ENCODE data around the gene RXRA.

DNA sequence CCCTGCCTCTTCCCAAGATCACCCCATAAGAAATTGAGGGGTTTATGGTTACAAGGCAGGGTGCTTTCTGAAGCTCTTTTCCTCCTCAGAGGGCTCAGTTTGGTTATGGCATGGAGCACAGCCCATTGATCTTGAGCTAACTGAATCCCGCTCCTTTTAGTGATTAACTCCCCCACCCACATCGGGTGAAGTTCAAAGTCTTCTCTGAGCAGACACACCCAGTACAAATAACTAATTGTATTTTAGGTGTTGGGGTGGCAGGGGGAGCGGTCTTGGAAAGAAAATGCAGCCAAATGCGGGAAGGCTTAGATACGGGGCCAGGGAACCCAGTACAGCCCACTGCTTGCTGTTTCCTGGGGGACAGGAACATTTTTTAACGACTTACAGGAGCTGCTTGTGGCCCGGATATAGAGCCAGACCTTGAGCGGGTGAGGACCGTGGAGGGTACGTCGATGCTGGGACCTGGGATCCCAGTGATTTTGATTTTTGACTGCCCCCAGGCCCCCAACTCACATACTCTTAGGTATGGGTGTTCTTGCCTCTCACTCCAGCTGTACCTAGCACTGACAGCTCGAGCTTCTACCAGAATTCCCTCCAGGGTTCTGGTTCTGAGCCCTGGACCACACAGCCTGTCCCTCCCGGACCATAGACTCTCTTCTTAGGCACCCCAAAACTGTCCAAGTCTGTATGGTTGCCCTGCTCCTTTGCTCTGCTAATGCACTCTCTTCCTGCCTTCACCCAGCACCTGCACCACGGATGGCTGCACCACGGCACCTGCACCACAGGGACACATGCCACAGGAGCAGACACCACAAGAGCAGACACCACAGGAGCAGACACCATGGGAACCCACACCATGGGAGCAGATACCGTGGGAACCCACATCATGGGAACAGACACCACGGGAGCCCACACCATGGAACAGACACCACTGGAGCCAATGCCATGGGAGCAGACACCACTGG, 18.3 kb upstream of the RXRA start:
- TF ChIP-seq, protein P1, sequence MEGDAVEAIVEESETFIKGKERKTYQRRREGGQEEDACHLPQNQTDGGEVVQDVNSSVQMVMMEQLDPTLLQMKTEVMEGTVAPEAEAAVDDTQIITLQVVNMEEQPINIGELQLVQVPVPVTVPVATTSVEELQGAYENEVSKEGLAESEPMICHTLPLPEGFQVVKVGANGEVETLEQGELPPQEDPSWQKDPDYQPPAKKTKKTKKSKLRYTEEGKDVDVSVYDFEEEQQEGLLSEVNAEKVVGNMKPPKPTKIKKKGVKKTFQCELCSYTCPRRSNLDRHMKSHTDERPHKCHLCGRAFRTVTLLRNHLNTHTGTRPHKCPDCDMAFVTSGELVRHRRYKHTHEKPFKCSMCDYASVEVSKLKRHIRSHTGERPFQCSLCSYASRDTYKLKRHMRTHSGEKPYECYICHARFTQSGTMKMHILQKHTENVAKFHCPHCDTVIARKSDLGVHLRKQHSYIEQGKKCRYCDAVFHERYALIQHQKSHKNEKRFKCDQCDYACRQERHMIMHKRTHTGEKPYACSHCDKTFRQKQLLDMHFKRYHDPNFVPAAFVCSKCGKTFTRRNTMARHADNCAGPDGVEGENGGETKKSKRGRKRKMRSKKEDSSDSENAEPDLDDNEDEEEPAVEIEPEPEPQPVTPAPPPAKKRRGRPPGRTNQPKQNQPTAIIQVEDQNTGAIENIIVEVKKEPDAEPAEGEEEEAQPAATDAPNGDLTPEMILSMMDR (IDR thresholded peaks at IDR 0.05) = no peak
- TF ChIP-seq EP300 (IDR thresholded peaks at IDR 0.05) = no peak
